GM06990 (cell line): ENCODE measurements around the gene PGM2L1.
A peak's percentile ranks its signal among the peaks of the same experiment; 100 is the strongest.

Experiments used
- DNase-seq: peaks from one replicate; pipeline ENCODE4 v3.0.0-alpha.2; 2011; ENCODE audit not compliant: insufficient read length; ENCODE audit errors: extremely low read depth
- H3K27me3 ChIP-seq: replicated peaks from 2 replicates; pipeline ENCODE4 v1.6.0; 2011; ENCODE audit warnings: low read length; ENCODE audit not compliant: control insufficient read depth, insufficient read depth
- H3K36me3 ChIP-seq: 2 replicates; pipeline ENCODE4 v1.5.1; 2011; ENCODE audit warnings: low read length; ENCODE audit not compliant: control insufficient read depth, insufficient read depth
- H3K4me3 ChIP-seq: replicated peaks from 2 replicates; pipeline ENCODE4 v1.5.1; 2011; ENCODE audit warnings: low read depth, mild to moderate bottlenecking, control low read depth, low read length
- CTCF ChIP-seq: IDR thresholded peaks from 2 replicates; pipeline ENCODE4 v1.5.1; 2011; ENCODE audit warnings: low read length, control low read depth, mild to moderate bottlenecking, inconsistent platforms; ENCODE audit not compliant: insufficient read depth, poor library complexity, severe bottlenecking

PGM2L1 gene

GRCh38 chr11:74398244-74399159 lies at the start of gene PGM2L1:
Gene PGM2L1 (minus strand): TSS chr11:74398433. CDS start chr11:74398161, 272 bp downstream.
- H3K36me3 ChIP-seq: no peaks in the 10 kb centered on the region
- peak within 1 kb of the TSS; percentile 73 for H3K4me3 ChIP-seq
- no peak for TF ChIP-seq CTCF

DNA sequence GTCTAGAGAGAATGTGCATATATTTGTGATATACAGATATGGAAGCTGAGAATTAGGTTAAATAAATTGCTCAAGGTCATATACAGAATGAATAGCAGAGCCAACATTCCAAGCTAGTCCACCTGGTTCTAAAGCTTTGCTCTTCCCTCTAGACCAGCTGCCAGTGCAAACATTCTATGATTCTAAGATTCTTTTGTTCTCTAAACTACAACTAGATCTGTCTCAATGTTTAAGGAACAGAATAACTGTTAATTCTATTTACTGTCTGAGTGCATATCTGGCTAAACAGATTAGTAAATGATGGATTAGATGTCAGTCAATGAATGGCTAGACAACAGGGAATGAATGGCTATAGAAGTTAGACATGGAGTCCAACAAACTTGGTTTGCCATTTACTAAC lies 49.5 kb upstream of the PGM2L1 start:
- H3K27me3 ChIP-seq: no peaks in the 10 kb centered on the region
- H3K36me3 ChIP-seq: no peaks in the 10 kb centered on the region
- TF ChIP-seq CTCF: no peak
- no peak for DNase-seq
- no peak overlapping the region for H3K4me3 ChIP-seq

More at GRCh38 chr11:74398244-74399159, at the start of gene PGM2L1:
- DNase-seq: peak; percentile 96
- no peaks in the 10 kb centered on the region for H3K27me3 ChIP-seq

GRCh38 chr11:74446532-74446938 lies 48.3 kb upstream of the PGM2L1 start:
- no peak overlapping the region for H3K4me3 ChIP-seq
- TF ChIP-seq CTCF: no peak
- no peaks in the 10 kb centered on the region for H3K27me3 ChIP-seq
- no peaks in the 10 kb centered on the region for H3K36me3 ChIP-seq
- no peak for DNase-seq

- TF ChIP-seq CTCF: no peak
- Histone ChIP-seq H3K36me3 (no peaks in the 10 kb centered on the region), H3K4me3 (no peak overlapping the region), H3K27me3 (no peaks in the 10 kb centered on the region)
- DNase-seq: no peak
Observed at GRCh38 chr11:74444173-74444826, 46.1 kb upstream of the PGM2L1 start.

DNA sequence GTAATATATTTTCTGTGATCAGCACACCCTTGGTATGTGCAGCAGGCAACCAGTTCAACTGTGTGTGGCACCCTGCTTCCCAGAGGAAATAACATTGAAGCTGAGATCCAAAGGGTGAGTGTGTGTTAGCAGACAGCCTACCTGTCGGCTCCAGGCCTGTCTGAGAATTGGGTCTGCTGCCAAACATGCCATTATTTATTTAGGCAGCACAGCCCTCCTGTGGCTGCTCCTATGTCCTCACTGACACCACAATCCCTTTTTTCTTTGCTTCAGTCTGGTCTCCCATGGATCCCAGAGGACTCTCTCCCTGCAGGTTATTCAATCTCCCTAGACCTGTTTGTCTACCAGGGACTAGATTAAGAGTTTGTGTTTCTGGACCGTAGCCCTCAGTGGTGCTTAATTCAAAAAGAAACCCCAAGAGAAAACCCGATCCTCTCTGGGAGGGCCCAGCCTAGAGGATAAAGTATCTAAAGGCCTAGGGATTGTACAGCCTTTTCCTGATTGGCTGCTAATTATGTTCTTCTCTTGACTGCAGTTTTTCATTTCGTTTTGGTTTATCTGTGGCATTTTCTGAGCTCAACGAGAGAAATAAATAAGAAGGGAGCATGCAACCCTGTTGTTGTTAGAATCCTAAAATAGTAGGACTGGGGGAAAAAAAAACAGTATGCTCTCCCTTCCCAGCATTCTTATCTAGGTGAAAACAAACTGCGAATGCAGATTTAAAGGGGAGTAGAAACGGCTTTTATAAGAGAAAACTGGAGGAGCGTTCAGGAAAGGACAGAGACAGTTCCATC lies 45.0 kb upstream of the PGM2L1 start:
- no peaks in the 10 kb centered on the region for H3K36me3 ChIP-seq
- H3K4me3 ChIP-seq: no peak overlapping the region
- DNase-seq: no peak
- no peak for TF ChIP-seq CTCF
- no peaks in the 10 kb centered on the region for H3K27me3 ChIP-seq
